Measurements from ENCODE around the gene RBM3.
"Not testable (repeated sequence)": the region's sequence is repeated elsewhere in the genome, so short reads cannot be mapped to it uniquely, and the experiment has no call there.

Gene RBM3
- long read RNA-seq, donor 1, transcript RBM3-203 (7 exons, 2,162 nt): major isoform, 79 of 164 reads
- long read RNA-seq, donor 1, transcript RBM3-202 (6 exons, 1,130 nt): minor isoform, 5 of 164 reads
- long read RNA-seq, donor 1, partial matches to known transcripts: 75 of 164 reads
- long read RNA-seq, donor 1, other reads (novel, unspliced or antisense): 0 of 164 reads
- long read RNA-seq, donor 2, transcript RBM3-203 (7 exons, 2,162 nt): major isoform, 51 of 62 reads
- long read RNA-seq, donor 2, partial matches to known transcripts: 6 of 62 reads
- long read RNA-seq, donor 2, other reads (novel, unspliced or antisense): 0 of 62 reads
- long read RNA-seq, donor 3, transcript RBM3-203 (7 exons, 2,162 nt): major isoform, 42 of 50 reads
- long read RNA-seq, donor 3, partial matches to known transcripts: 0 of 50 reads
- long read RNA-seq, donor 3, other reads (novel, unspliced or antisense): 0 of 50 reads
- long read RNA-seq, donor 4, transcript RBM3-203 (7 exons, 2,162 nt): major isoform, 63 of 89 reads
- long read RNA-seq, donor 4, partial matches to known transcripts: 18 of 89 reads
- long read RNA-seq, donor 4, other reads (novel, unspliced or antisense): 0 of 89 reads
- long read RNA-seq, donor 5, transcript RBM3-203 (7 exons, 2,162 nt): major isoform, 91 of 125 reads
- long read RNA-seq, donor 5, partial matches to known transcripts: 25 of 125 reads
- long read RNA-seq, donor 5, other reads (novel, unspliced or antisense): 0 of 125 reads
- long read RNA-seq, donor 6, transcript RBM3-203 (7 exons, 2,162 nt): major isoform, 42 of 47 reads
- long read RNA-seq, donor 6, partial matches to known transcripts: 0 of 47 reads
- long read RNA-seq, donor 6, other reads (novel, unspliced or antisense): 0 of 47 reads
- long read RNA-seq, donor 7, transcript RBM3-203 (7 exons, 2,162 nt): major isoform, 152 of 220 reads
- long read RNA-seq, donor 7, transcript RBM3-202 (6 exons, 1,130 nt): minor isoform, 8 of 220 reads
- long read RNA-seq, donor 7, partial matches to known transcripts: 44 of 220 reads
- long read RNA-seq, donor 7, other reads (novel, unspliced or antisense): 9 of 220 reads
- long read RNA-seq, donor 8, transcript RBM3-203 (7 exons, 2,162 nt): major isoform, 59 of 73 reads
- long read RNA-seq, donor 8, partial matches to known transcripts: 8 of 73 reads
- long read RNA-seq, donor 8, other reads (novel, unspliced or antisense): 0 of 73 reads

GRCh38 chrX:48574270-48575266, at the start of gene RBM3:
RBM3 (plus strand) TSS chrX:48574484; CDS start chrX:48575181, 697 bp downstream.
- DNase-seq: peak; percentile 88

- not testable (repeated sequence) for DNase-seq
These were observed 48.4 kb upstream of the RBM3 start for GRCh38 chrX:48525853-48526252.

GRCh38 chrX:48530736-48531135, 43.5 kb upstream of the RBM3 start:
- DNase-seq: no peak

- no peak for DNase-seq
These were observed 42.8 kb upstream of the RBM3 start for GRCh38 chrX:48531358-48531959.

- no peak for DNase-seq
These were observed 42.1 kb upstream of the RBM3 start for GRCh38 chrX:48532161-48532560.

- no peak for DNase-seq
These were observed 41.1 kb upstream of the RBM3 start for GRCh38 chrX:48533165-48533564.

- no peak for DNase-seq
These were observed 35.5 kb upstream of the RBM3 start for GRCh38 chrX:48538641-48539344.

GRCh38 chrX:48539345-48540027, 34.8 kb upstream of the RBM3 start, which contains the start of gene TBC1D25:
TBC1D25 (plus strand) TSS chrX:48539714; CDS start chrX:48539798, 84 bp downstream.
- DNase-seq: peak; percentile 75

GRCh38 chrX:48540028-48540375, 34.3 kb upstream of the RBM3 start:
- no peak for DNase-seq

GRCh38 chrX:48540480-48540879, 33.8 kb upstream of the RBM3 start:
- DNase-seq: no peak

GRCh38 chrX:48541140-48541814, 33.0 kb upstream of the RBM3 start:
- no peak for DNase-seq

- no peak for DNase-seq
These were observed 25.4 kb upstream of the RBM3 start for GRCh38 chrX:48548871-48549270.

- DNase-seq: not testable (repeated sequence)
These were observed 18.5 kb upstream of the RBM3 start for GRCh38 chrX:48555731-48556325.

GRCh38 chrX:48558271-48558670, 16.0 kb upstream of the RBM3 start:
- DNase-seq: no peak

GRCh38 chrX:48559636-48560035, 14.6 kb upstream of the RBM3 start:
- no peak for DNase-seq

GRCh38 chrX:48560056-48560455, 14.2 kb upstream of the RBM3 start:
- DNase-seq: no peak

- DNase-seq: no peak
These were observed 13.6 kb upstream of the RBM3 start for GRCh38 chrX:48560681-48561080.

GRCh38 chrX:48569958-48570357, 4.3 kb upstream of the RBM3 start:
- DNase-seq: no peak

Measured in right kidney (tissue), 9 donors.